ENCODE results near the gene HS3ST6.
A peak's percentile ranks its signal among the peaks of the same experiment; 100 is the strongest.
"Not testable (repeated sequence)": the region's sequence is repeated elsewhere in the genome, so short reads cannot be mapped to it uniquely, and the experiment has no call there.

The HS3ST6 gene

GRCh38 chr16:1918351-1919326 lies at the start of gene HS3ST6:
HS3ST6 (minus strand) TSS chr16:1918415; CDS start chr16:1918323, 92 bp downstream.
- peak within 1 kb of the TSS; percentile 23 for H3K4me3 ChIP-seq (ENCODE audit: low read depth, low read length)
- TF ChIP-seq CTCF (IDR thresholded peaks at IDR 0.05; ENCODE audit: low read depth, low read length), result no peak
- H3K36me3 ChIP-seq, result no peaks in the 10 kb centered on the region
- H3K9me3 ChIP-seq (ENCODE audit: severe bottlenecking), result no peaks in the 10 kb centered on the region
- H3K27ac ChIP-seq, result no peak within 1 kb of the TSS
- no peak for DNase-seq
- H3K27me3 ChIP-seq (ENCODE audit: insufficient read depth, low read depth, severe bottlenecking), result peaks cover 40% of the 10 kb centered on the region

GRCh38 chr16:1966460-1966859 lies 48.2 kb upstream of the HS3ST6 start, which contains the start of gene RNF151:
RNF151 (plus strand) TSS chr16:1966856; CDS start chr16:1966882, 26 bp downstream.
- peak within 1 kb of the TSS; percentile 92; the same call in 1 of the 2 replicates for H3K27ac ChIP-seq
- peaks cover 34% of the 10 kb centered on the region for H3K36me3 ChIP-seq
- H3K9me3 ChIP-seq (ENCODE audit: severe bottlenecking), result no peaks in the 10 kb centered on the region
- peak within 1 kb of the TSS; percentile 82 for H3K4me3 ChIP-seq (ENCODE audit: low read depth, low read length)
- no peak for DNase-seq
- TF ChIP-seq CTCF (IDR thresholded peaks at IDR 0.05; ENCODE audit: low read depth, low read length), result no peak
- no peaks in the 10 kb centered on the region for H3K27me3 ChIP-seq (ENCODE audit: insufficient read depth, low read depth, severe bottlenecking)

GRCh38 chr16:1965396-1966001 lies 47.3 kb upstream of the HS3ST6 start:
- DNase-seq, result no peak
- peak overlapping the region; percentile 82 for H3K4me3 ChIP-seq (ENCODE audit: low read depth, low read length)

GRCh38 chr16:1964506-1965395 lies 46.5 kb upstream of the HS3ST6 start, which contains the start of gene RPS2:
RPS2 (minus strand) TSS chr16:1964826; CDS start chr16:1964625, 201 bp downstream.
- H3K9me3 ChIP-seq (ENCODE audit: severe bottlenecking), result no peaks in the 10 kb centered on the region
- H3K4me3 ChIP-seq (ENCODE audit: low read depth, low read length), result peak within 1 kb of the TSS; percentile 82
- no peak for TF ChIP-seq CTCF (IDR thresholded peaks at IDR 0.05; ENCODE audit: low read depth, low read length)
- H3K27me3 ChIP-seq (ENCODE audit: insufficient read depth, low read depth, severe bottlenecking), result no peaks in the 10 kb centered on the region
- H3K27ac ChIP-seq, result peak within 1 kb of the TSS; percentile 92
- peak; percentile 99 for DNase-seq
- peaks cover 43% of the 10 kb centered on the region for H3K36me3 ChIP-seq

More at GRCh38 chr16:1965396-1966001, 47.3 kb upstream of the HS3ST6 start:
- Histone ChIP-seq H3K27ac (peak overlapping the region; percentile 92), H3K27me3 (ENCODE audit: insufficient read depth, low read depth, severe bottlenecking) (no peaks in the 10 kb centered on the region), H3K36me3 (peaks cover 43% of the 10 kb centered on the region), H3K9me3 (ENCODE audit: severe bottlenecking) (no peaks in the 10 kb centered on the region)
- no peak for TF ChIP-seq CTCF (IDR thresholded peaks at IDR 0.05; ENCODE audit: low read depth, low read length)

- Histone ChIP-seq H3K27ac (peak overlapping the region; percentile 92), H3K9me3 (ENCODE audit: severe bottlenecking) (no peaks in the 10 kb centered on the region), H3K4me3 (ENCODE audit: low read depth, low read length) (peak overlapping the region; percentile 82), H3K27me3 (ENCODE audit: insufficient read depth, low read depth, severe bottlenecking) (no peaks in the 10 kb centered on the region), H3K36me3 (peaks cover 43% of the 10 kb centered on the region)
- no peak for DNase-seq
- peak; percentile 35; the same call in 1 of the 2 replicates for TF ChIP-seq CTCF (IDR thresholded peaks at IDR 0.05; ENCODE audit: low read depth, low read length)
Observed at GRCh38 chr16:1963806-1964505, 45.7 kb upstream of the HS3ST6 start.

GRCh38 chr16:1962161-1963153 lies 44.2 kb upstream of the HS3ST6 start:
- peak overlapping the region; percentile 92 for H3K27ac ChIP-seq

More at GRCh38 chr16:1962161-1963153, 44.2 kb upstream of the HS3ST6 start:
- not testable (repeated sequence) for H3K27me3 ChIP-seq (ENCODE audit: insufficient read depth, low read depth, severe bottlenecking); H3K9me3 ChIP-seq (ENCODE audit: severe bottlenecking); H3K4me3 ChIP-seq (ENCODE audit: low read depth, low read length); DNase-seq
- H3K36me3 ChIP-seq, result peaks cover 43% of the 10 kb centered on the region
